ENCODE data around the gene SAC3D1. TPM values are rescaled to one million over a fixed set of nuclear protein-coding genes. Genes with fewer than 3 reads are reported as not detected.

The SAC3D1 gene
- total and polyA plus RNA-seq, 2 of the 4 experiments (the other 2 are of a cell fraction), result 2.9 to 13.2 TPM

- ATAC-seq (ENCODE audit: low read depth) (peak; percentile 3), DNase-seq (peak; percentile 68)
- WGBS, 2 experiments (ENCODE audit: extremely low coverage in 2 of 2, insufficient read length in 1 of 2), result no CpG with 5 or more reads among the region's 10 CpGs
- Histone ChIP-seq H3K4ac (ENCODE audit: low read depth, low read length) (peak overlapping the region; percentile 76), H4K91ac (ENCODE audit: insufficient read depth, low read depth, low read length) (peak overlapping the region; percentile 34), H3K4me3 (ENCODE audit: insufficient read depth, low read depth, low read length) (peak overlapping the region; percentile 40; the same call in 1 of the 2 replicates), H3K27ac (ENCODE audit: insufficient read depth, low read length) (peak overlapping the region; percentile 43; the same call in 1 of the 2 replicates), H2BK120ac (ENCODE audit: low read depth, low read length) (peak overlapping the region; percentile 69; the same call in 1 of the 2 replicates), H3K9me1 (ENCODE audit: insufficient read depth, low read length) (0 out of 2 replicates have a peak, but pooled peaks cover 3% of the 10 kb centered on the region), H3K14ac (replicated peaks; ENCODE audit: low read depth, low read length) (peak overlapping the region; percentile 93), H3K9ac (ENCODE audit: low read depth, low read length) (peak overlapping the region; percentile 62; the same call in 1 of the 2 replicates), H3K56ac (ENCODE audit: extremely low read depth, insufficient read depth, low read length) (peak overlapping the region; percentile 30), H2BK20ac (ENCODE audit: low read depth, low read length) (peak overlapping the region; percentile 63), H2AK5ac (ENCODE audit: low read depth, low read length) (peak overlapping the region; percentile 1; the same call in 1 of the 2 replicates), H3K23ac (ENCODE audit: low read depth, low read length) (peak overlapping the region; percentile 48; the same call in 1 of the 2 replicates), H2BK5ac (ENCODE audit: low read depth, low read length, poor library complexity, severe bottlenecking) (peak overlapping the region; percentile 39), H4K5ac (ENCODE audit: low read depth, low read length) (peak overlapping the region; percentile 87), H2BK15ac (ENCODE audit: low read depth, low read length) (peak overlapping the region; percentile 17; the same call in 2 of the 3 replicates), H2AFZ (replicated peaks; ENCODE audit: low read length, poor library complexity) (peak overlapping the region; percentile 94), H4K20me1 (ENCODE audit: insufficient read depth, low read length) (no peaks in the 10 kb centered on the region), H3K79me1 (ENCODE audit: low read depth in 1 of 2, low read length in 2 of 2) (peaks cover 0 to 14% of the 10 kb centered on the region in 2 experiments; a peak in 2 of 4 replicates), H2AK9ac (replicated peaks; ENCODE audit: low read depth, low read length, poor library complexity) (no peak overlapping the region), H3K36me3 (ENCODE audit: control insufficient read depth, insufficient read depth, low read length) (no peaks in the 10 kb centered on the region; the same call in 1 of the 2 replicates), H3K4me2 (ENCODE audit: low read depth, low read length) (peak overlapping the region; percentile 93), H4K8ac (ENCODE audit: low read depth in 2 of 2, low read length in 2 of 2) (peak overlapping the region; percentile 60 to 90; a peak in 3 of 4 replicates), H3K18ac (ENCODE audit: low read depth, low read length) (peak overlapping the region; percentile 45; the same call in 1 of the 2 replicates), H3K27me3 (ENCODE audit: control insufficient read depth, insufficient read depth, low read length) (no peaks in the 10 kb centered on the region), H3K9me3 (ENCODE audit: control insufficient read depth, insufficient read depth, low read length) (no peaks in the 10 kb centered on the region), H3K4me1 (ENCODE audit: control insufficient read depth, insufficient read depth, low read length) (peaks cover 2% of the 10 kb centered on the region; the same call in 1 of the 2 replicates)
- ChIA-PET POLR2A (ENCODE audit: unreplicated experiment) (no interaction called here), CTCF (interaction anchor here (1.0 kb wide), 1 partner anchor 84 kb away, joined by 3 read pairs; no protein-coding TSS in a partner anchor)
- in situ Hi-C loops (cut with MboI; ENCODE audit: low sequenced_read_pairs) (no loop called here), intact Hi-C loops (cut with micrococcal nuclease) (loop anchor here (1.0 kb wide), 1 partner anchor 14 kb away; the partner anchor contains the start of gene SAC3D1), dilution Hi-C loops (cut with HindIII; ENCODE audit: low sequenced_read_pairs, unreplicated experiment) (no loop called here)
- no TSS peak for BruUV-seq (replicated peaks)
- TF ChIP-seq CTCF (conservative IDR thresholded peaks at IDR 0.05; ENCODE audit: low read depth, low read length) (no peak), SMC3 (IDR thresholded peaks at IDR 0.05; ENCODE audit: low read depth, low read length) (no peak), MAZ (IDR thresholded peaks at IDR 0.05; ENCODE audit: borderline replicate concordance, low read depth, low read length) (no peak), FOS (IDR thresholded peaks at IDR 0.05; ENCODE audit: low read depth, low read length) (no peak), CHD1 (IDR thresholded peaks at IDR 0.05; ENCODE audit: low read depth, low read length) (no peak), RFX5 (IDR thresholded peaks at IDR 0.05; ENCODE audit: low read depth, low read length) (no peak), CEBPB (IDR thresholded peaks at IDR 0.05; ENCODE audit: low read depth, low read length) (no peak), NFE2L2 (IDR thresholded peaks at IDR 0.05; ENCODE audit: low read depth, low read length) (no peak), BHLHE40 (IDR thresholded peaks at IDR 0.05; ENCODE audit: low read depth, low read length) (no peak), RAD21 (IDR thresholded peaks at IDR 0.05; ENCODE audit: low read length) (no peak), POLR2A (IDR thresholded peaks at IDR 0.05; ENCODE audit: low read depth, low read length) (no peak), USF2 (IDR thresholded peaks at IDR 0.05; ENCODE audit: low read depth, low read length) (no peak), MXI1 (IDR thresholded peaks at IDR 0.05; ENCODE audit: borderline replicate concordance, low read depth, low read length) (no peak), RCOR1 (IDR thresholded peaks at IDR 0.05; ENCODE audit: insufficient replicate concordance, low read length) (no peak), MAFK (IDR thresholded peaks at IDR 0.05; ENCODE audit: low read depth, low read length) (no peak)
Observed at GRCh38 chr11:65026810-65027209, 14.2 kb upstream of the SAC3D1 start.
